NB4 (cell line): ENCODE measurements around the gene REXO2.

ENCODE experiments used
- DNase-seq: peaks from one replicate; pipeline ENCODE4 v3.0.0; 2010; ENCODE audit warnings: low read depth
- H3K4me3 ChIP-seq: one replicate; pipeline ENCODE4 v1.5.1; 2011; ENCODE audit warnings: mild to moderate bottlenecking, low read depth, low read length, moderate library complexity
- MYC ChIP-seq: IDR thresholded peaks from 2 replicates; pipeline ENCODE4 v1.6.1; 2011; ENCODE audit warnings: low read depth, low read length
- POLR2A ChIP-seq: IDR thresholded peaks from 2 replicates; pipeline ENCODE4 v1.6.1; 2011; ENCODE audit warnings: mild to moderate bottlenecking; ENCODE audit not compliant: insufficient read length; ENCODE audit errors: extremely low read depth
- TF ChIP-seq, protein P1 (sequence below): IDR thresholded peaks from one replicate; pipeline ENCODE4 v1.5.1; 2012; ENCODE audit warnings: low read depth, low read length
- TF ChIP-seq, protein P2 (sequence below): IDR thresholded peaks from 2 replicates; pipeline ENCODE4 v1.6.1; 2011; ENCODE audit warnings: low read depth, low read length

Gene REXO2

DNA sequence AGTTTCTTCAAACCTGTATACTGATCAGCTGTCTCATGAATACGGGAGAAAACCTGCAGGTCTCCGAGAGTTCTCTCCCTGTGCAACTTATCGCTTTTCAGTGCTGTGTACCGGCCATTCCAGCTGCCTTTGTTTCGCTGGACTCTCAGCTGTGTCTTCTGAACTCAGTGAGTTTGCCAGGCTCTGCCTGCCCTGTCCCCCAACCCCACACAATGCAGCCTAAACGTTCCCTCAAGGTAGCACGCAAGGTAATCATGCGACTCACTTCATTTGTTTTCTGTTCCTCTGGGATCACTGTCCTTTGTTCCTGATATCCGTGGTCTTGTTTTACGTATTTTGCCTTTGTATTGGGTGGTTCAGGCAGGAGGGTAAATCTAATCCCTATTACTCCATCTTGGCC is 25.3 kb upstream of the REXO2 start:
- H3K4me3 ChIP-seq = no peak overlapping the region
- no peak for DNase-seq
- TF ChIP-seq, protein P1, sequence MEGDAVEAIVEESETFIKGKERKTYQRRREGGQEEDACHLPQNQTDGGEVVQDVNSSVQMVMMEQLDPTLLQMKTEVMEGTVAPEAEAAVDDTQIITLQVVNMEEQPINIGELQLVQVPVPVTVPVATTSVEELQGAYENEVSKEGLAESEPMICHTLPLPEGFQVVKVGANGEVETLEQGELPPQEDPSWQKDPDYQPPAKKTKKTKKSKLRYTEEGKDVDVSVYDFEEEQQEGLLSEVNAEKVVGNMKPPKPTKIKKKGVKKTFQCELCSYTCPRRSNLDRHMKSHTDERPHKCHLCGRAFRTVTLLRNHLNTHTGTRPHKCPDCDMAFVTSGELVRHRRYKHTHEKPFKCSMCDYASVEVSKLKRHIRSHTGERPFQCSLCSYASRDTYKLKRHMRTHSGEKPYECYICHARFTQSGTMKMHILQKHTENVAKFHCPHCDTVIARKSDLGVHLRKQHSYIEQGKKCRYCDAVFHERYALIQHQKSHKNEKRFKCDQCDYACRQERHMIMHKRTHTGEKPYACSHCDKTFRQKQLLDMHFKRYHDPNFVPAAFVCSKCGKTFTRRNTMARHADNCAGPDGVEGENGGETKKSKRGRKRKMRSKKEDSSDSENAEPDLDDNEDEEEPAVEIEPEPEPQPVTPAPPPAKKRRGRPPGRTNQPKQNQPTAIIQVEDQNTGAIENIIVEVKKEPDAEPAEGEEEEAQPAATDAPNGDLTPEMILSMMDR = no peak
- TF ChIP-seq POLR2A (no peak), MYC (no peak)
- TF ChIP-seq, protein P2, sequence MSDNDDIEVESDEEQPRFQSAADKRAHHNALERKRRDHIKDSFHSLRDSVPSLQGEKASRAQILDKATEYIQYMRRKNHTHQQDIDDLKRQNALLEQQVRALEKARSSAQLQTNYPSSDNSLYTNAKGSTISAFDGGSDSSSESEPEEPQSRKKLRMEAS = no peak

DNA sequence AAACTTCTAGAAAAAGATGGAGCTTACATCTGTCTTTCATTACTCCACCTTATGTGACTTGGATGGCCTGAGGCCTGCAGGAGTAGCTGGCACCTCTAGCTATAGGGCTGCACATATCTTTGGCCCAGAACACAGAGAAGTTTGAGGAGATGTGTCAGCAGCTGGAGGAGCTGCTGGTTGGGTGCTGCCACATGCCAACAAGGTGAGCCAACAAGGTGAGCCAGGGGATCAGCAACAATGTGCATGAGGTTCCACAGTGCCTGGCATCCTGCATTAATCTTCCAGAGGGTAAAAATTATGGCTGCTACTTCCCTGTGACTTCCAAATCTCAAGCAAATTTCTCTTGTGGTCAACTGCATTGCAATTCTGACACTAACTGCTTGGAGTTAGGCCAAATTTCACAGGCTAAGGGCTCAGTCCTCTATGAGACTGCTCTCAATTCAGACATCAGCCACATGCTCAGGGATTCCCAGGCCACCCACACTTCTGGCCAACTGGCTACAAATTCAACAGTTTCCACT is 22.8 kb upstream of the REXO2 start:
- no peak for DNase-seq
- TF ChIP-seq, protein P2 = no peak
- TF ChIP-seq MYC (no peak), POLR2A (no peak)
- TF ChIP-seq, protein P1 = no peak
- H3K4me3 ChIP-seq = no peak overlapping the region

DNA sequence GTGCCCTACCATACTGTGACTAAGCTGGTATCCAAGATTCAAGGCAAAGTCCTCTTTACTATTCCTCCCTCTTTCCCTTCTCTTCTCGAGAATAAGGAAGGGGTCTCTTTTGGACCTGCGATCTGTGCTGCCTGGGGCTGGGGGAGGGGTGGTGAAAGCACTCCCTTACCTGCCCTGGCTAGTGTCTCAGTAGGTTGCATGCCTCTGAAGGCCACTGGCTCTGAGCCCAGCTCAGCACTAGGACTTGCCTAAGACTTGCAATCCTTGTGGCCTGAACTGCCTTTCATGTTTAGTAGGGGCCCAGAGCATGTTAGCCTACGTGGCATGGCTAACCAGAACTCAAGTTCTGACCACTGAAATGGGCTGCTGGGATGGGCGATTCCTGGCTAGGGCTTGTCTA is 13.0 kb upstream of the REXO2 start:
- no peak for DNase-seq
- TF ChIP-seq MYC (no peak), POLR2A (no peak)
- no peak overlapping the region for H3K4me3 ChIP-seq

DNA sequence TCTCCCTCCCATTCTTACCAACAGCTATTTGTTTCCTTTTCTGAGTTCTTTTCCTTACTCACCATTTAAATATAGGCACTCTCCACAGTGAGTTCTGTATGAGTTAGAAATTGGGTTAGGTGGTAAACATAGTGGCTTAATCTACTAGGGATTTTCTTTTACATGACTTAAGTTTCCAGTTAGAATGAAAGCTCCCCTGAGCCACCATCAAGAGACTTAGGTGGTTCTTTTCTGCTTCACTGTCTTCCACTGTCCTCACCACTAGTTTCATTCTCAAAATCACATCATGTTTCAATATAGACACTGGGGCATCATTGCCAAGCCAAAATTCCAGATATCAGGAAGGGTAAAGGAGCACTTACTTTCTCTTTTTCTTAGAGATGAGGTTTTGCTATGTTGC is 9.0 kb upstream of the REXO2 start:
- no peak for DNase-seq
- no peak overlapping the region for H3K4me3 ChIP-seq
- TF ChIP-seq, protein P2 = no peak
- TF ChIP-seq, protein P1 = no peak
- TF ChIP-seq POLR2A (no peak), MYC (no peak)

DNA sequence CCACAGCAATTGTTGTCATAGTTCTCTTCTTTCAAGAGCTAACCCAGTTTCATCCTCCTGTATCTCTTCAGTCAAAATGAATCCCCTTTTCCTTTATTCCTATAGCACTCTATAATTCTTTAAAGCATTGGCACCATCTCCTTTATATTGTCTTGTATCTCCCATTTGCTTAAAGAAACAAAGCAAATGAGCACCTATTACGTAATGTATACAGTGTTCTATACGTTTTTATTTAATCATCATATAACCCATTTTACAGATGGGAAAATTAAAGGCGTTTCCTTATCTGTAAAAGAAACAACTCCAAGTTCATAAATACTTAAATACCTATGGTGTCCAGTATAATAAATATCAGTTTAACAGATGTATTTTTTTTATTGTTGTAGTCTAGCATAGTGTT is 6.4 kb upstream of the REXO2 start:
- no peak overlapping the region for H3K4me3 ChIP-seq
- DNase-seq = no peak
- TF ChIP-seq MYC (no peak), POLR2A (no peak)
- TF ChIP-seq, protein P2 = no peak
- TF ChIP-seq, protein P1 = no peak

DNA sequence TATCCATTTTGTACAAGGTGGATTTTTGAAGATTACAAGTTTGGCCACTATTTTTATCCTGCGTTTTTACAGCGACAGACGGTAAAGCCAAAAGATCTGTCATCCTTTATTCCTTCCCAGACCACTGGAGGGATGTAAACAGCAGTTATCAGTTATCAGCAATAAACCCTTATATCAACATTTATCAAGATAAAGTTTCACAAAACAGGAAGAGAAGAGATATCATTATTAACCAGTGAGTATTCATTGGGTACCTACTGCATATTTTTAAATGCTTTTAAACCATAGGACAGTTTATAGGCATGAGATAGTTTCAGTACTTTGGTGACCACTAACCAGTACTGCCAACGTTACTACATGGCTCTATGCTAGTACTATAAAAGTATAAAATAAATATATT is 5.9 kb upstream of the REXO2 start:
- H3K4me3 ChIP-seq = no peak overlapping the region
- TF ChIP-seq, protein P1 = no peak
- TF ChIP-seq MYC (no peak), POLR2A (no peak)
- TF ChIP-seq, protein P2 = no peak
- DNase-seq = no peak
